Lower lobe of right lung (tissue), 2 donors: ENCODE data around the gene CSF1R. TPM values are rescaled to one million over a fixed set of nuclear protein-coding genes. Genes with fewer than 3 reads are reported as not detected.

Experiments used
- ATAC-seq, 2 donors: fragments of 200-7000 bp; cut with Tn5 transposase; one replicate each; pipeline ENCODE4 v1.9.1; 2020 to 2022; ENCODE audit warnings: mild to moderate bottlenecking in 2 of 2, moderate library complexity in 2 of 2
- DNase-seq: peaks from one replicate; pipeline ENCODE4 v3.0.0-alpha.2; 2020
- H3K27ac ChIP-seq: fragments of 200-600 bp; one replicate; pipeline ENCODE4 v1.8.0; 2022
- H3K27me3 ChIP-seq: fragments of 200-600 bp; one replicate; pipeline ENCODE4 v1.8.0; 2022; ENCODE audit warnings: low read depth
- H3K36me3 ChIP-seq: fragments of 200-600 bp; one replicate; pipeline ENCODE4 v1.8.0; 2022; ENCODE audit warnings: mild to moderate bottlenecking
- H3K4me1 ChIP-seq: fragments of 200-600 bp; one replicate; pipeline ENCODE4 v1.8.0; 2022
- H3K4me3 ChIP-seq: fragments of 200-600 bp; one replicate; pipeline ENCODE4 v1.8.0; 2022; ENCODE audit warnings: mild to moderate bottlenecking
- H3K9me3 ChIP-seq: fragments of 200-600 bp; one replicate; pipeline ENCODE4 v1.8.0; 2022
- CTCF ChIP-seq: fragments of 200-600 bp; IDR thresholded peaks from one replicate; pipeline ENCODE4 v1.8.0; 2022; ENCODE audit warnings: antibody characterized with exemption, mild to moderate bottlenecking
- intact Hi-C: fragments of 100-400 bp; cut with DNase I; formaldehyde crosslinking; loops from one replicate; pipeline ENCODE4 v1.11.0; 2022
- total RNA-seq: library from RNA; stranded (reverse); fragmentation: NEBNext Ultra II Directional; extraction: Animal tissue kit (Norgen Biotek cat#: 25700); gene quantifications from one replicate; pipeline ENCODE4 v1.2.1, GENCODE V29; 2021
- donor health status: DM: no; HTN: yes; CAD: no; lungs with severe emphysema.

CSF1R gene
- total RNA-seq, 1 donor from 2014 or later, result 78.2 TPM

- no peak for TF ChIP-seq CTCF
- intact Hi-C loops, result no loop called here
- no peak for DNase-seq
Observed at GRCh38 chr5:150075806-150076205, 10.5 kb downstream of the CSF1R start.

GRCh38 chr5:150075233-150075632 lies 11.1 kb downstream of the CSF1R start:
- no peak for TF ChIP-seq CTCF
- Histone ChIP-seq H3K27me3 (no peaks in the 10 kb centered on the region), H3K4me3 (no peak overlapping the region), H3K36me3 (peaks cover 7% of the 10 kb centered on the region), H3K9me3 (no peaks in the 10 kb centered on the region), H3K27ac (no peak overlapping the region), H3K4me1 (no peaks in the 10 kb centered on the region)
- ATAC-seq (no peak), DNase-seq (no peak)
- intact Hi-C loops, result no loop called here

More at GRCh38 chr5:150075806-150076205, 10.5 kb downstream of the CSF1R start:
- no peak for ATAC-seq
- Histone ChIP-seq H3K27ac (no peak overlapping the region), H3K4me1 (no peaks in the 10 kb centered on the region), H3K27me3 (no peaks in the 10 kb centered on the region), H3K36me3 (peaks cover 7% of the 10 kb centered on the region), H3K4me3 (no peak overlapping the region), H3K9me3 (no peaks in the 10 kb centered on the region)

- no peak overlapping the region for H3K4me3 ChIP-seq
- H3K4me1 ChIP-seq, result no peaks in the 10 kb centered on the region
- H3K27me3 ChIP-seq, result no peaks in the 10 kb centered on the region
- TF ChIP-seq CTCF, result no peak
- H3K36me3 ChIP-seq, result peaks cover 13% of the 10 kb centered on the region
- DNase-seq, result no peak
- intact Hi-C loops, result no loop called here
- no peaks in the 10 kb centered on the region for H3K9me3 ChIP-seq
- no peak for ATAC-seq
- H3K27ac ChIP-seq, result no peak overlapping the region
Observed at GRCh38 chr5:150073677-150074076, 12.7 kb downstream of the CSF1R start.

GRCh38 chr5:150073086-150073625 lies 13.2 kb downstream of the CSF1R start:
- no peaks in the 10 kb centered on the region for H3K4me1 ChIP-seq
- H3K36me3 ChIP-seq, result peaks cover 13% of the 10 kb centered on the region
- H3K27me3 ChIP-seq, result no peaks in the 10 kb centered on the region
- no peak for TF ChIP-seq CTCF
- no peak overlapping the region for H3K4me3 ChIP-seq
- ATAC-seq (no peak), DNase-seq (no peak)
- intact Hi-C loops, result no loop called here
- no peaks in the 10 kb centered on the region for H3K9me3 ChIP-seq
- H3K27ac ChIP-seq, result no peak overlapping the region

- no peak overlapping the region for H3K27ac ChIP-seq
- intact Hi-C loops, result no loop called here
- H3K4me3 ChIP-seq, result no peak overlapping the region
- peaks cover 16% of the 10 kb centered on the region for H3K4me1 ChIP-seq
- DNase-seq (no peak), ATAC-seq (no peak)
- H3K36me3 ChIP-seq, result peaks cover 6% of the 10 kb centered on the region
- no peaks in the 10 kb centered on the region for H3K9me3 ChIP-seq
- H3K27me3 ChIP-seq, result no peaks in the 10 kb centered on the region
- TF ChIP-seq CTCF, result no peak
Observed at GRCh38 chr5:150070821-150071220, 15.5 kb downstream of the CSF1R start.
